Rectal smooth muscle tissue (tissue), 1 donor: Measurements from ENCODE around the gene CFAP43.

Experiments
- H3K27ac ChIP-seq: one replicate; pipeline ENCODE4 v1.7.0; 2013; ENCODE audit warnings: low read depth, low read length, inconsistent platforms
- H3K27me3 ChIP-seq: one replicate; pipeline ENCODE4 v1.7.0; 2013; ENCODE audit warnings: low read length; ENCODE audit not compliant: control insufficient read depth, insufficient read depth
- H3K36me3 ChIP-seq: one replicate; pipeline ENCODE4 v1.7.0; 2013; ENCODE audit warnings: low read length; ENCODE audit not compliant: control insufficient read depth, insufficient read depth
- H3K4me1 ChIP-seq: one replicate; pipeline ENCODE4 v1.7.0; 2013; ENCODE audit warnings: low read length; ENCODE audit not compliant: control insufficient read depth, insufficient read depth
- H3K4me3 ChIP-seq: one replicate; pipeline ENCODE4 v1.7.0; 2013; ENCODE audit warnings: low read length
- H3K9ac ChIP-seq: one replicate; pipeline ENCODE4 v1.7.0; 2013; ENCODE audit warnings: low read length

CFAP43 gene

DNA sequence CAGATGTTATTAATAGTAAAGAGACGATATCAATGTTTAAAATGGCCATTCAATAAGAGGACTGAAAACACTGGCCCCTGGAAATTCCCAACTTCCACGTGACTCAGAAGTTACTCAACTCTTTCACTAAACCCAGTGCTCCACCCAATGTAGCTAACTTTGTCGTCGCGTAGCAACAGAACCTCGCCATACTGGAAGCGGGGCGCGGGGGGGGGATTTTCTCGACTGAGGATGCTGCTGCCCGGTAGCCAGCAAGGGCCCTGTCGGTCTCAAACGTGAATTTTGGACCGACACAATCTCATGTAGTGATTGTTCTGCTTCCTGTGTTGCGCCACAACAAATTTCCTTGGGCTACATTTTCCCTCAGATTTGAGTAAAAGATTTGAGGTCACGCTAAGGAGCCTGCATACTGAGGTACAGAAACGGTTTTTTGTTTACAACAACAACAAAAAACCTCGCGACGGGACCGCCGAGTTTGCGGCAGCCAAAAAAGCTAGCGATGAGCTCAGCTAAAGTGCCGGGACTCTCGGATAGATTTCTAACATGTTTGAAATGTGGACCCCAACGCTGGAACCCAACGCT lies 111.2 kb downstream of the CFAP43 start:
- peak overlapping the region; percentile 98 for H3K9ac ChIP-seq
- H3K4me1 ChIP-seq = peaks cover 2% of the 10 kb centered on the region
- H3K27ac ChIP-seq = peak overlapping the region; percentile 97
- no peaks in the 10 kb centered on the region for H3K27me3 ChIP-seq
- H3K36me3 ChIP-seq = no peaks in the 10 kb centered on the region
- H3K4me3 ChIP-seq = peak overlapping the region; percentile 82

- no peaks in the 10 kb centered on the region for H3K27me3 ChIP-seq
- H3K36me3 ChIP-seq = no peaks in the 10 kb centered on the region
- peak overlapping the region; percentile 82 for H3K4me3 ChIP-seq
- peaks cover 2% of the 10 kb centered on the region for H3K4me1 ChIP-seq
- H3K27ac ChIP-seq = peak overlapping the region; percentile 97
- H3K9ac ChIP-seq = no peak overlapping the region
These were observed 111.7 kb downstream of the CFAP43 start for GRCh38 chr10:104120512-104120902.

GRCh38 chr10:104119996-104120395 lies 112.2 kb downstream of the CFAP43 start:
- Histone ChIP-seq H3K9ac (no peak overlapping the region), H3K36me3 (no peaks in the 10 kb centered on the region), H3K27ac (no peak overlapping the region), H3K27me3 (no peaks in the 10 kb centered on the region), H3K4me1 (peaks cover 2% of the 10 kb centered on the region), H3K4me3 (no peak overlapping the region)

DNA sequence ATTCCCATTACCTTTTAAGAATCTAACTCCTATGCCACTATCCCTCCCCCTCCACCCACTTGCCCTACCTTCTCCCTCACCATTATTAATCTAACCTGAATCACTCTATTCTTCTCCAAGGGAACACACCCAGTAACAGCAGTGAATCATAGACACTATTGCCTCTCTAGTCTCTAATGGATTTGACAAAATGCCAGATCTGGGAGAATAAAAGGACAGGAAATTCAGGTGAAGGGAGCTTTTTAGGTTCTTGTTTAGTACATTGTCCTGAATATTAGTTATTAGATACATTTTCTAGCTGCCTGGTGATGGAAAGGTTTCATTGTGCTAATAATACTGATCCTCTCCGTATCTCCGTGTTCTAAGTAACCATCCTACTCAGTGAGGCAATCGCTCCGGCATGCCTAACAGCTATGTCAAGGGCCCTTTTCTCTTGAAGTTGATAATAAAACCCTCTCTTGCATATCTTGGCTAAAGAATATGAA lies 114.3 kb downstream of the CFAP43 start:
- Histone ChIP-seq H3K9ac (no peak overlapping the region), H3K4me3 (no peak overlapping the region), H3K4me1 (peaks cover 2% of the 10 kb centered on the region), H3K27ac (no peak overlapping the region), H3K27me3 (no peaks in the 10 kb centered on the region), H3K36me3 (no peaks in the 10 kb centered on the region)

GRCh38 chr10:104113376-104113956 lies 118.7 kb downstream of the CFAP43 start:
- Histone ChIP-seq H3K27ac (no peak overlapping the region), H3K36me3 (no peaks in the 10 kb centered on the region), H3K27me3 (no peaks in the 10 kb centered on the region), H3K9ac (no peak overlapping the region), H3K4me1 (no peaks in the 10 kb centered on the region), H3K4me3 (no peak overlapping the region)

DNA sequence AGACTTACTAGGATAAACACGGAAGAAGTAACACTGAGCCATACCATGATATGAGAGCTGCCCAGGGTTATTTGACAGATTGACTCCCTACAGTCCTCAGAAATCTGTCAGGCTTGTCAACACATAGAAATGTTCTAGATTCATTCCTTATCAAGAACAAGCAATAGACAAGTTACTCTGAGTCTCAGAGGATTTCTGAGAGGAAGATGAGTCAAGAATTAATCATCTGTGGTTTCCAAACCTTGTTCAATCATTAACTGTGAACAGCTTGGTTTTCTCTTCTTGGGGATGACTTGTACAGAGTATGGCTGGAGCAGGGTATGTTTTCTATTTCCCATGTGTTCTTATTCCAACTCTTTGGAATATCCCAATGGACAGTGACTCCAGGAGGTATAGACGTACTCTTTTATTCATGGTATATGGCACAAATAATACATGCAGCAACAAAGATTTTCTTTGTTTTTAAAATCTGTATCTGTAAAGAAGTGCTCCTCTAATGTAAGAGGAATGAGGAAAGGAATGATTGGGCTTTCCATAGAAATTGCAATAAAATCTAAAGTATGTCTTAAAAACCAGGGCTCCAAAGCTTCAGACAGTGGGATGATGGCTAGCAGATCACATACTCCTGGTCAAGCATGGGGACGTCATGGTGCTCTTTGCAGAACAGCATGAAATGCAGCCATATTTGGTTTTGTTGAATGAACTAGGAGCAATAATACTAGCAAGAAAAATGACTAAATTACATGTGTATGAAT lies 122.1 kb downstream of the CFAP43 start:
- Histone ChIP-seq H3K4me1 (no peaks in the 10 kb centered on the region), H3K4me3 (no peak overlapping the region), H3K36me3 (no peaks in the 10 kb centered on the region), H3K9ac (no peak overlapping the region), H3K27ac (no peak overlapping the region), H3K27me3 (no peaks in the 10 kb centered on the region)

GRCh38 chr10:104104926-104105325 lies 127.2 kb downstream of the CFAP43 start:
- H3K36me3 ChIP-seq = no peaks in the 10 kb centered on the region

GRCh38 chr10:104104418-104104817 lies 127.7 kb downstream of the CFAP43 start:
- H3K4me1 ChIP-seq = no peaks in the 10 kb centered on the region

More at GRCh38 chr10:104104926-104105325, 127.2 kb downstream of the CFAP43 start:
- H3K27me3 ChIP-seq = no peaks in the 10 kb centered on the region
- no peak overlapping the region for H3K4me3 ChIP-seq
- no peaks in the 10 kb centered on the region for H3K4me1 ChIP-seq
- H3K9ac ChIP-seq = no peak overlapping the region
- H3K27ac ChIP-seq = no peak overlapping the region

DNA sequence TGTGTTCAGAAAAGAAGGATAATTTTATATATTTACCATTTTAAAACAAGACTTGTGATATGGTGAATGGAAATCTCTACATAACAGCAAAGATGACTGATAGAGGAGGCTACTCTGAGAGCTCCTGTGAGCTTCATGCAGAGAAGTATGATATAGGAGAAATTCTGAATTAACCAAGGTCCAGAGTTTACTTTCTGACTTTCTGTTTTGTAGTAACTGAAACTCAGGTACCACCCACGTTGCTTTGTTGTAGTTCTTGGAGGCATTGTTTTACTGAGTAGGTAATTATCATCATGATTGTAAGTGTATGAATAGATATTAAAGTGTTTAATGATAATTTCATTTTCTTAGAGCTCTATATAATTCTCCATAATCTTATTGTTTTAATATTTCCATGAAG lies 128.2 kb downstream of the CFAP43 start:
- Histone ChIP-seq H3K36me3 (no peaks in the 10 kb centered on the region), H3K27me3 (no peaks in the 10 kb centered on the region), H3K27ac (no peak overlapping the region), H3K4me1 (no peaks in the 10 kb centered on the region), H3K9ac (no peak overlapping the region), H3K4me3 (no peak overlapping the region)

More at GRCh38 chr10:104104418-104104817, 127.7 kb downstream of the CFAP43 start:
- Histone ChIP-seq H3K9ac (no peak overlapping the region), H3K27me3 (no peaks in the 10 kb centered on the region), H3K36me3 (no peaks in the 10 kb centered on the region), H3K4me3 (no peak overlapping the region), H3K27ac (no peak overlapping the region)

DNA sequence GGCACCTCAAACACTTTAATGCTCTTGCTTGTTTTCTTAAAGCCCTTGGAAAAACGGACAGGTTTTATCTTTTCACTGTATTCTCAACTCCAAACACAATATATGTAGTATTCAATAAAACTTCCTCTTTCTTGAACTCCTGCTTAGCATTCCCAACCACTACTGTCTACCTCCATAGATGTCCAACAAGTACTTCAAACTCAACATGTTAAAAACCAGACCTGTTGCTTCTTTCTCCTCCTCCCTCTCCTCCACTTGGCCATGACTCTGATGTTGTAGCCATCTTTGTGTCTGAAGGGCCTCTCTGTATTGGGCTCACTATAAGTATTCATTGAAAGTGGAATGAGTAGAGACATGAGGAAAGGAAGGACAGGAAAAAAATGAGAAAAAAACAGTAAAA lies 130.3 kb downstream of the CFAP43 start:
- Histone ChIP-seq H3K27ac (no peak overlapping the region), H3K9ac (no peak overlapping the region), H3K4me1 (no peaks in the 10 kb centered on the region), H3K36me3 (no peaks in the 10 kb centered on the region), H3K27me3 (no peaks in the 10 kb centered on the region), H3K4me3 (no peak overlapping the region)

DNA sequence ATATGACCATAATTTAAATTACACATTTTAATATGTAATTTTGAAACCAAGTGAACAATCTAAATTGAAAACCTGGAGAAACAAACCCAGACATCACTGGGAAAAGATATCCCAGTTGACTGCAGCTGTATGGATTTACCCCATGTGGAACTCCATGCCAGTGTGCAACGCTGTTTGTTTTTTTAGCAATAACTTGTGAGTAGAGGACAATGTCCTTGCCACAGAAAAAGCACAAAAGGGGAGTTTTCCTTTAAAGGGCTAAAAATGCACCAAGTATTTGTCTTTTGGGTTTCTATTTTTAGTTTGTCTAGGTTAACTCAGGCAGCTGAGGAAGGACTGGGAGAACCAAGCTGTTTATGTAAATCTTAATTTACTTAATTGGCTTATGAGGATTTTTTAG lies 131.4 kb downstream of the CFAP43 start:
- H3K27ac ChIP-seq = no peak overlapping the region

GRCh38 chr10:104099941-104100340 lies 132.2 kb downstream of the CFAP43 start:
- Histone ChIP-seq H3K9ac (no peak overlapping the region), H3K27ac (no peak overlapping the region), H3K4me1 (no peaks in the 10 kb centered on the region), H3K27me3 (no peaks in the 10 kb centered on the region), H3K4me3 (no peak overlapping the region), H3K36me3 (no peaks in the 10 kb centered on the region)

More for the DNA sequence above, 131.4 kb downstream of the CFAP43 start:
- no peak overlapping the region for H3K9ac ChIP-seq
- no peaks in the 10 kb centered on the region for H3K36me3 ChIP-seq
- H3K4me1 ChIP-seq = no peaks in the 10 kb centered on the region
- H3K4me3 ChIP-seq = no peak overlapping the region
- no peaks in the 10 kb centered on the region for H3K27me3 ChIP-seq
